GM21717 (cell line): ENCODE data around the gene PAX5.

Experiments used
- ATAC-seq: cut with Tn5 transposase; IDR thresholded peaks from one replicate; pipeline ENCODE4 v1.9.1; 2021; ENCODE audit warnings: mild to moderate bottlenecking, moderate library complexity; ENCODE audit not compliant: unreplicated experiment

Gene PAX5

GRCh38 chr9:36988848-36989247 lies 45.2 kb downstream of the PAX5 start:
- no peak for ATAC-seq

- ATAC-seq: no peak
Observed at GRCh38 chr9:36987891-36988290, 46.2 kb downstream of the PAX5 start.

GRCh38 chr9:36987409-36987808 lies 46.7 kb downstream of the PAX5 start:
- no peak for ATAC-seq

- ATAC-seq: no peak
Observed at GRCh38 chr9:36986468-36987408, 47.3 kb downstream of the PAX5 start.

- no peak for ATAC-seq
Observed at GRCh38 chr9:36985769-36986467, 48.1 kb downstream of the PAX5 start.

- ATAC-seq: no peak
Observed at GRCh38 chr9:36985061-36985768, 48.9 kb downstream of the PAX5 start.

- no peak for ATAC-seq
Observed at GRCh38 chr9:36980148-36980974, 53.7 kb downstream of the PAX5 start.

GRCh38 chr9:36976371-36977030 lies 57.6 kb downstream of the PAX5 start:
- no peak for ATAC-seq

GRCh38 chr9:36974731-36975130 lies 59.3 kb downstream of the PAX5 start:
- no peak for ATAC-seq

GRCh38 chr9:36971935-36972488 lies 62.1 kb downstream of the PAX5 start:
- ATAC-seq: no peak

- ATAC-seq: no peak
Observed at GRCh38 chr9:36970007-36970888, 63.8 kb downstream of the PAX5 start.

- ATAC-seq: no peak
Observed at GRCh38 chr9:36969216-36969771, 64.8 kb downstream of the PAX5 start.

GRCh38 chr9:36968574-36969215 lies 65.4 kb downstream of the PAX5 start:
- ATAC-seq: no peak

- no peak for ATAC-seq
Observed at GRCh38 chr9:36967997-36968396, 66.1 kb downstream of the PAX5 start.

- ATAC-seq: no peak
Observed at GRCh38 chr9:36966371-36967097, 67.5 kb downstream of the PAX5 start.

- no peak for ATAC-seq
Observed at GRCh38 chr9:36964791-36965190, 69.3 kb downstream of the PAX5 start.

GRCh38 chr9:36963346-36963745 lies 70.7 kb downstream of the PAX5 start:
- ATAC-seq: no peak
